Activated naive CD4-positive, alpha-beta T cell treated with Interleukin-2 at 50 U/mL for 16 hours (primary cell): Measurements from ENCODE around the gene S1PR2.
"Not testable (repeated sequence)": the region's sequence is repeated elsewhere in the genome, so short reads cannot be mapped to it uniquely, and the experiment has no call there.

Experiments used
- DNase-seq: peaks from one replicate; pipeline ENCODE4 v3.0.0-alpha.2; 2020

The S1PR2 gene

GRCh38 chr19:10223488-10224213, 7.5 kb downstream of the S1PR2 start:
- DNase-seq, result no peak

GRCh38 chr19:10222201-10222890, 8.8 kb downstream of the S1PR2 start:
- DNase-seq, result no peak

GRCh38 chr19:10220695-10221094, 10.4 kb downstream of the S1PR2 start:
- no peak for DNase-seq

GRCh38 chr19:10219678-10220077, 11.5 kb downstream of the S1PR2 start:
- peak; percentile 41 for DNase-seq

- DNase-seq, result no peak
Observed at GRCh38 chr19:10217085-10217484, 14.0 kb downstream of the S1PR2 start.

DNA sequence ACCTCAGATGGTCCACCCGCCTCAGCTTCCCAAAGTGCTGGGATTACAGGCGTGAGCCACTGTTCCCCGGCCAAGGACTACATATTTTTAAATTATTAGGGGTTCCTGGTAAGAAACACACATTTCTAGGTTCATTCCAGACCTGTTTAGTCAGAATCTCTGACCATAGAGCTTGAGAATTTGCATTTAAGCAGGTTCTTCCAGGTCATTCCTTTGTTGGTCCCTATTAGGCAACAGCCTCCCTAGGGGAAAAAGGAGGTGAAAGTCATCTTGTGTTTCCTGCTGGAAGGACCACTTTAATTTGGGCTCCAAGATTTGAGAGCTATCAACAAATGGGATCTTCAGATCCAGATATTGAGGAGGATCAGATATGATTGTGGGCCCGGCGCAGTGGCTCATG, 16.3 kb downstream of the S1PR2 start:
- DNase-seq, result no peak

- DNase-seq, result no peak
Observed at GRCh38 chr19:10211691-10212090, 19.4 kb downstream of the S1PR2 start.

DNA sequence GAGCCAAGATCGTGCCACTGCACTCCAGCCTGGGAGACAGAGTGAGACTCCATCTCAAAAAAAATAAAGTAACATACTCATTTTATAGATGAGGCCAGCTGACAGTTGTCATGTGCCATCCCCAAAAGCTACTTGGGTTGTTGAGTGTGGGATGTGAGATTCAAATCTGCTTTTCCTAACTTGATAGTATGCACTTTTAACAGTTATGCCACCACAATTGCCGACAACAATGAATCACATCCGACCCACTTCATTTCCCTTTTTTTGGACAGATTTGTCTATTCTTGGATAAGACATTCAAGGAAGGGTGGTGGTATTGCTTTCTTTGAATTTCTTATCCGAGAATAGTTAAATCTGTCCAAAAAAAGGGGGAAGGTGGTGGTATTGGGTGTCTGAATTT, 20.1 kb downstream of the S1PR2 start:
- DNase-seq, result no peak

GRCh38 chr19:10209315-10209714, 21.8 kb downstream of the S1PR2 start:
- DNase-seq, result no peak

- no peak for DNase-seq
Observed at GRCh38 chr19:10207026-10207425, 24.1 kb downstream of the S1PR2 start.

- DNase-seq, result no peak
Observed at GRCh38 chr19:10206226-10206885, 24.8 kb downstream of the S1PR2 start.

GRCh38 chr19:10205636-10206035, 25.5 kb downstream of the S1PR2 start:
- no peak for DNase-seq

DNA sequence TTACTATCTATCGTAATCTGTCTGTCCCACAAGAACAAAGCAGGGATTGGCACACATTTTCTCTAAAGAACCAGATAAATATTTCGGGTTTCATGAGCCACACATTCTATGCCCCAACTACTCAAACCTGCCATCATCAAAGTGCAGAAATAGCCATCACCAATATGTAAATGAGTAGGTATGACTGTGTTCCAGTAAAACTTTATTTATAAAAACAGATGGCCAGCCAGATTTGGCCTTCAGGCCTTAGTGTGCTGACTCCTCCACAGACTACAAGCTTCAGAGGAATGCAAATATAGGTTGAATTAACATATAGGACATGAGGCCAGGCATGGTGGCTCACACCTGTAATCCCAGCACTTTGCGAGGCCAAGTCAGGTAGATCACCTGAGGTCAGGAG, 27.4 kb downstream of the S1PR2 start:
- no peak for DNase-seq

DNA sequence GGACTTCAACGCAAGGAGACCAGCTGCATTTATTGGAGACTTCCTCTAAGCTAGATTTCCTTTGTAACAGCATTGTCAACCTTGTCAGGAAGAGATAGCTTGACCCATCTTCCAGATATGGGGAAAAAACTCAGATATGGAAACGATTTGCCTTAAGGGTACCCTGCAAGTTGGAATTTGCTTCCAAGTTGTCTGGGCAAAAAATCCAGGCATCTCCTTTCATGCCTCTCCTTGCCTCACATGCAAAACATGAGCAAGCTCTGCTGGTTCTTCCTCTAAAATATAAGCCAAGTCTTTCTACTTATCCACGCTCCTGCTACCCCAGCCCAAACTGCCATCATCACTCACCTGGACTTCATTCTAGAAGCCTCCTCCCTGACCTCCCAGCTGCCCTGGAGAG, 30.0 kb downstream of the S1PR2 start:
- no peak for DNase-seq

DNA sequence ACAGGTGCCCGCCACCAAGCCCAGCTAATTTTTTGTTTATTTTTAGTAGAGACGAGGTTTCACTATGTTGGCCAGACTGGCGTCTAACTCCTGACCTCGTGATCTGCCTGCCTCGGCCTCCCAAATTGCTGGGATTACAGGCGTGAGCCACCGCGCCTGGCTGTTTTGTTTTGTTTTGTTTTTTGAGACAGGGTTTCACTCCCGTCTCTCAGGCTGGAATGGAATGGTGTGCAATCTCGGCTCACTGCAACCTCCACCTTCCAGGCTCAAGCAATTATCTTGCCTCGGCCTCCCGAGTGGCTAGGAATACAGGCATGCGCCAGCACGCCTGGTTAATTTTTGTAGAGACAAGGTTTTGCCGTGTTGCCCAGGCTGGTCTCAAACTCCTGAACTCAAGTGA, 31.0 kb downstream of the S1PR2 start:
- not testable (repeated sequence) for DNase-seq

GRCh38 chr19:10198889-10199644, 32.1 kb downstream of the S1PR2 start:
- DNase-seq, result peak; percentile 24

DNA sequence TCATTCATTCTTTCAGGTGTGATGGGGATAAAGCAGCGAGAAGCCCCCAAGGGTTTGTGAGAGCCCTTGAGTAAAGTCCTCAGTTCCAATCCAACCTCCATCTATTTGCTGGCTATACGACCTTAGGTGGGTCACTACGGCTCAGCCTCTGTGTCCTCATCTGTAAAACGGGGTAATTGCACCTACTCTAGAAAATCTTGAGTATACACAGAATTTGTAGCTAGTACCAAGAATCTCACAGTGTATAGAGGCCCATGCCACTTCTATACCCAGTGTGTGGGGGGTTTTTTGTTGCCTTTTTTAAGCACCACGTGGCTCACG, 36.0 kb downstream of the S1PR2 start:
- DNase-seq, result no peak

DNA sequence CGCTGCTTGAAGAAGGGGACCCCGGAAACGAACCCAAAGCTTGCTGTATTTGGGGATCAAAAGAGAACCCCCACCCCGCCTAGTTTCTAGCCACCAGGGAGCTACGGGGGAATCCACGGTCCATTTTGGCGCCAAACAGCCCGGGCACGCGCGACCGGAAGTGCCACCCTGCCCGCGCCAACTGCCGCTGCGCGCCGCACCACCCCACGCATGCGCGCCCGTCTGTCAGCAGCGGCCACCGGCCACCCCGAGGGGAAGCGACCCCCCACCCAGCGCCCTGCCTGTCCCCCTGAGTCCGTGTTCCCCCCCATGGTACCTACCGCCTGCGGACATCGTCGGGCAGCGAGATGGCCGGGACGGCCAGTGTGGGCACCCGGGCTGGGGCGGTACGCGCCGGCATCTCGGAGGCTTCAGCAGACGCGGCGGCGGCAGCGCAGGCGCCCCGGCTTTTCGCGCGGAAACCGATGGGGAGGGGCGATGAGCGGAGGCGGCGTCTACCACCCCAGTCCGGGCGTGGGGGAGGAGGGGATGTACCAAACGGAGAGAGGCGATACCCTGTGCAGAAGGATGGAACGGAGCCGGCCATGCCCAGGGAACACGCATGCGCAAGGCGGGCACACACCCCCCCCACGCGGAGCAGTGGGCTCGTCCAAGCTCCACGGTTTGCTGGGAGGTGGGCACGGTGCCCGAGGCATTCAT, 36.5 kb downstream of the S1PR2 start, which contains the start of gene DNMT1:
TSS of gene DNMT1 (minus strand) at position 454 of the 699 bp plus-strand sequence. CDS start at position 400, 54 bp downstream.
- peak; percentile 98 for DNase-seq

GRCh38 chr19:10193790-10194499, 37.2 kb downstream of the S1PR2 start:
- DNase-seq, result peak; percentile 29

GRCh38 chr19:10192922-10193321, 38.2 kb downstream of the S1PR2 start:
- no peak for DNase-seq

DNA sequence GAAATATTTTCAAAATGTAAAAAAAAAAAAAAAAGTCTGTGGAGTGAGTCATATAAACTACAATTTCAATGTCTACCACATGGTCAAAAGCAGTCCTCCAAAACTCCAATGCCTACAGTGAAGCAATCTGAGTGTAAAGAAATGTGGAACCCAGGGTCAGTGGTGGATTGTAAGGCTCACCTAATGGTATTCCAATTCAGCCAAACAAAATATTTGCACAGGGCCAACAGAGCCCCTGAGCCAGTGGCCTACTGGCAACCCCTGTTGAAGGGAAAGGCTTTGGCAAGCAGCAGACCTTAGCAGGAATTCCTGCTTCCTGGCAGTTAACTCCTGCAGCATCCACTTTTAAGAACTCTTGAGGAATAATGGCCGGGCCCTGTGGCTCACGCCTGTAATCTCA, 39.8 kb downstream of the S1PR2 start:
- DNase-seq, result no peak

- no peak for DNase-seq
Observed at GRCh38 chr19:10190026-10190425, 41.1 kb downstream of the S1PR2 start.
